Activated CD8-positive, alpha-beta memory T cell treated with anti-CD3 and anti-CD28 coated beads, Interleukin-2, amount 50 U/mL, for 48 hours (primary cell): ENCODE measurements around the gene VAV1.
"Not testable (repeated sequence)": the region's sequence is repeated elsewhere in the genome, so short reads cannot be mapped to it uniquely, and the experiment has no call there.

Experiments
- DNase-seq: peaks from one replicate; pipeline ENCODE4 v3.0.0-alpha.2; 2020

The VAV1 gene

GRCh38 chr19:6737873-6738786 is 34.4 kb upstream of the VAV1 start:
- DNase-seq: peak; percentile 83

GRCh38 chr19:6738787-6739389 is 33.6 kb upstream of the VAV1 start:
- DNase-seq: peak; percentile 71

GRCh38 chr19:6739390-6739882 is 33.1 kb upstream of the VAV1 start, which contains the start of gene TRIP10:
TSS of gene TRIP10 (plus strand) at chr19:6739680. CDS start at chr19:6739762, 82 bp downstream.
- DNase-seq: peak; percentile 92

GRCh38 chr19:6739883-6740588 is 32.5 kb upstream of the VAV1 start:
- no peak for DNase-seq

- peak; percentile 66 for DNase-seq
These were observed 31.7 kb upstream of the VAV1 start for GRCh38 chr19:6740589-6741343.

- no peak for DNase-seq
These were observed 29.4 kb upstream of the VAV1 start for GRCh38 chr19:6743066-6743465.

- DNase-seq: no peak
These were observed 28.7 kb upstream of the VAV1 start for GRCh38 chr19:6743714-6744380.

GRCh38 chr19:6744381-6745301 is 27.9 kb upstream of the VAV1 start:
- no peak for DNase-seq

GRCh38 chr19:6745965-6746364 is 26.5 kb upstream of the VAV1 start:
- no peak for DNase-seq

GRCh38 chr19:6748543-6748942 is 24.0 kb upstream of the VAV1 start:
- DNase-seq: not testable (repeated sequence)

- no peak for DNase-seq
These were observed 22.4 kb upstream of the VAV1 start for GRCh38 chr19:6750062-6750461.

GRCh38 chr19:6751189-6751588 is 21.3 kb upstream of the VAV1 start:
- no peak for DNase-seq

GRCh38 chr19:6752256-6753177 is 20.0 kb upstream of the VAV1 start:
- DNase-seq: no peak

GRCh38 chr19:6753178-6754031 is 19.1 kb upstream of the VAV1 start:
- DNase-seq: peak; percentile 92

- DNase-seq: no peak
These were observed 18.4 kb upstream of the VAV1 start for GRCh38 chr19:6754136-6754535.

- no peak for DNase-seq
These were observed 17.6 kb upstream of the VAV1 start for GRCh38 chr19:6754653-6755463.

- no peak for DNase-seq
These were observed 11.9 kb upstream of the VAV1 start for GRCh38 chr19:6760606-6761005.
